Measurements from ENCODE around the gene MICAL3. TPM values are rescaled to one million over a fixed set of nuclear protein-coding genes. Genes with fewer than 3 reads are reported as not detected.
"Not testable (repeated sequence)": the region's sequence is repeated elsewhere in the genome, so short reads cannot be mapped to it uniquely, and the experiment has no call there.

Gene MICAL3
- total and polyA plus RNA-seq, 2 donors from 2014 or later = 5.0 to 99.4 TPM

DNA sequence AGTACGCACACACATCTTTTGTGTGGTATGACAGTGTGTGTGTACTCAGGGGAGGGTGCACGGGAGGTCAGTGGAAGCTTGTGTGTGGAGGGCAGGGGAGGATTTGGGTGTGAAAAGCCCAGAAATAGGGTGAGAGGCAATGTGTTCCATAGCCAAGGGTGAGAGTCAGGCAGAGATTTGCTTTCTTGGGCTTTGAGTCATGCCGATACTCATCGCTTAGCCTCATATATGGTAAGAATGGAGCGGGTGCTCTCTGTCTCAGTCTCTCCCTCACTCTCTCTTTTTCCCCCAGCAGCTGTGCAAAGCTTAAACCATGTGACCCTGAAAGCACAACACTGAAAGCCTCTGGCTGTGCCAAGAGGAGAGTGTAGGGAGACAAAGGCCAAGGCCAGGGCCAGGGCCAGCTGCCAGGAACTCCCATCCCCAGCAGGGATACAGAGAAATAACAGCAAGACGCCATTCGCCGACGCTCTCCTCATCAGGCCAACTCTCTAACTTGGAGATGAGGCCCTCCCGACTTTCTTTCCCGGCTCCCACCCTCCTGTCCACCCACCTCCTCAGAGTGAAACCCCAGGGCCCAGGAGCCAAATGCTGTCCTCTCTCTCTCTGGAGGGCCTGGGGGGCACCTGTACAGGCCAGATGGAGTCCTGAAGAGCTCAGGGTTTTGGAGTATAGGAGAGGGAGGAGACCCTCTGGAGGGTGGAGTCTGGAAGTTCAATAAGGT lies 20.3 kb upstream of the MICAL3 start:
- peak in 2 of 5 donors; percentile 43 to 93 for DNase-seq

DNA sequence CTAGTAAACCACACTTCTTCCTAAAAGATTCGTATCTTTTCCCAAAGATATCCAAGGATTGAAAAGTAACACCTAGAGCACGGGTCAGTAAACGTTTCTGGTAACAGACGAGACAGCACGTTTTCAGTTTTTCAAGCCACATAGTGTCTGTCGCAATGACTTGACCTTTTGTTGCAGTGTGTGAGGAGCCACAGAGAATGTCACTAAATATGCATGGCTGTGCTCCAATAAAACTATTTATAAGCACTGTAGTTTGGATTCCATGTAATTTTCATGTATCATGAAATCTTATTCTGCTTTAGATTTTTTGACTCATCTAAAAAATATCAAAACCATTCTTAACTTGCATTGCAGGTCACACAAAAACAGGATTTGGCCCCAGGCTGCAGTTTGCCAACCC lies 18.3 kb upstream of the MICAL3 start:
- intact Hi-C loops (cut with DNase I) = no loop called here
- peaks cover 0 to 2% (median 0%) of the 10 kb centered on the region in 3 donors for H3K4me1 ChIP-seq (ENCODE audit: control insufficient read depth in 2 of 3, insufficient read depth in 2 of 3, low read depth in 1 of 3, low read length in 3 of 3)
- no peaks in the 10 kb centered on the region for H3K9me3 ChIP-seq (ENCODE audit: control insufficient read depth in 2 of 3, insufficient read depth in 1 of 3, low read length in 3 of 3)
- no peak for TF ChIP-seq CTCF (IDR thresholded peaks at IDR 0.05; ENCODE audit: borderline replicate concordance, extremely low read depth, insufficient read depth)
- no peak overlapping the region for H3K27ac ChIP-seq (ENCODE audit: low read depth in 2 of 2, low read length in 2 of 2)
- no peaks in the 10 kb centered on the region for H3K36me3 ChIP-seq (ENCODE audit: control insufficient read depth in 2 of 3, insufficient read depth in 3 of 3, low read length in 3 of 3)
- no peak overlapping the region for H3K9ac ChIP-seq (ENCODE audit: low read length in 3 of 3)
- H3K27me3 ChIP-seq (ENCODE audit: control insufficient read depth, insufficient read depth, low read length) = no peaks in the 10 kb centered on the region
- DNase-seq = no peak
- no peak for FAIRE-seq
- no peak overlapping the region for H3K4me3 ChIP-seq (ENCODE audit: low read length in 3 of 3)

More for the DNA sequence above, 20.3 kb upstream of the MICAL3 start:
- no peak for TF ChIP-seq CTCF (IDR thresholded peaks at IDR 0.05; ENCODE audit: borderline replicate concordance, extremely low read depth, insufficient read depth)
- no peak overlapping the region for H3K4me3 ChIP-seq (ENCODE audit: low read length in 3 of 3)
- no peak overlapping the region for H3K9ac ChIP-seq (ENCODE audit: low read length in 3 of 3)
- peaks cover 0 to 2% (median 0%) of the 10 kb centered on the region in 3 donors for H3K4me1 ChIP-seq (ENCODE audit: control insufficient read depth in 2 of 3, insufficient read depth in 2 of 3, low read depth in 1 of 3, low read length in 3 of 3)
- no peaks in the 10 kb centered on the region for H3K9me3 ChIP-seq (ENCODE audit: control insufficient read depth in 2 of 3, insufficient read depth in 1 of 3, low read length in 3 of 3)
- no peak for FAIRE-seq
- no peak overlapping the region for H3K27ac ChIP-seq (ENCODE audit: low read depth in 2 of 2, low read length in 2 of 2)
- H3K27me3 ChIP-seq (ENCODE audit: control insufficient read depth, insufficient read depth, low read length) = no peaks in the 10 kb centered on the region
- intact Hi-C loops (cut with DNase I) = no loop called here
- H3K36me3 ChIP-seq (ENCODE audit: control insufficient read depth in 2 of 3, insufficient read depth in 3 of 3, low read length in 3 of 3) = no peaks in the 10 kb centered on the region

DNA sequence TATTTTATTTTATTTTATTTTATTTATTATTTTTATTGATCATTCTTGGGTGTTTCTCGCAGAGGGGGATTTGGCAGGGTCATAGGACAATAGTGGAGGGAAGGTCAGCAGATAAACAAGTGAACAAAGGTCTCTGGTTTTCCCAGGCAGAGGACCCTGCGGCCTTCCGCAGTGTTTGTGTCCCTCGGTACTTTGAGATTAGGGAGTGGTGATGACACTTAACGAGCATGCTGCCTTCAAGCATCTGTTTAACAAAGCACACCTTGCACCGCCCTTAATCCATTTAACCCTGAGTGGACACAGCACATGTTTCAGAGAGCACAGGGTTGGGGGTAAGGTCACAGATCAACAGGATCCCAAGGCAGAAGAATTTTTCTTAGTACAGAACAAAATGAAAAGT lies 16.5 kb upstream of the MICAL3 start:
- H3K4me1 ChIP-seq (ENCODE audit: control insufficient read depth in 2 of 3, insufficient read depth in 2 of 3, low read depth in 1 of 3, low read length in 3 of 3); DNase-seq; FAIRE-seq; H3K36me3 ChIP-seq (ENCODE audit: control insufficient read depth in 2 of 3, insufficient read depth in 3 of 3, low read length in 3 of 3); H3K9me3 ChIP-seq (ENCODE audit: control insufficient read depth in 2 of 3, insufficient read depth in 1 of 3, low read length in 3 of 3); intact Hi-C loops (cut with DNase I); H3K27me3 ChIP-seq (ENCODE audit: control insufficient read depth, insufficient read depth, low read length); H3K9ac ChIP-seq (ENCODE audit: low read length in 3 of 3); H3K27ac ChIP-seq (ENCODE audit: low read depth in 2 of 2, low read length in 2 of 2); H3K4me3 ChIP-seq (ENCODE audit: low read length in 3 of 3): not testable (repeated sequence)

DNA sequence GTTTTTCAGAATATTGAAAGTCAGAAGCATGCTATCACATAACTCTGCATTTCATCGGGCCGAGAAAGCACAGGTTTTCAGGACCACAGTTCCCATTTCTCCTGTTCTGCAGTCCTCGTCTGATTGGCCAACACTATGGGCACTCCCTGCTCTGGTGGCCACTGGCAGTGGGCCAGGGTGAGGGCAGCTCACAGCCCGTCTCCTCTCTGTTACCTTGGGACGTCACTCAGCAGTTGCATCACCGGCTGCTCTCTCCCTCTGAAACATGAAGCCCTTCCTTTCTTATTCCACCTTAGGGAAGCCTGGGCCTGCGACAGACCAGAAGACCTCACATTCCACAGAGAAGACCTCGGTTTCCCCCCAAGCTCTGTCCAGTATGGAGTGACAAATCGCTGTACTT lies 11.4 kb upstream of the MICAL3 start:
- peaks cover 0 to 16% (median 2%) of the 10 kb centered on the region in 3 donors for H3K4me1 ChIP-seq (ENCODE audit: control insufficient read depth in 2 of 3, insufficient read depth in 2 of 3, low read depth in 1 of 3, low read length in 3 of 3)
- no peaks in the 10 kb centered on the region for H3K27me3 ChIP-seq (ENCODE audit: control insufficient read depth, insufficient read depth, low read length)
- peak in 4 of 5 donors; percentile 28 to 88 (median 47) for DNase-seq
- no peak for TF ChIP-seq CTCF (IDR thresholded peaks at IDR 0.05; ENCODE audit: borderline replicate concordance, extremely low read depth, insufficient read depth)
- H3K9ac ChIP-seq (ENCODE audit: low read length in 3 of 3) = no peak overlapping the region
- H3K4me3 ChIP-seq (ENCODE audit: low read length in 3 of 3) = no peak overlapping the region
- intact Hi-C loops (cut with DNase I) = no loop called here
- FAIRE-seq = no peak
- H3K36me3 ChIP-seq (ENCODE audit: control insufficient read depth in 2 of 3, insufficient read depth in 3 of 3, low read length in 3 of 3) = no peaks in the 10 kb centered on the region
- H3K27ac ChIP-seq (ENCODE audit: low read depth in 2 of 2, low read length in 2 of 2) = no peak overlapping the region
- H3K9me3 ChIP-seq (ENCODE audit: control insufficient read depth in 2 of 3, insufficient read depth in 1 of 3, low read length in 3 of 3) = no peaks in the 10 kb centered on the region
